Upper lobe of left lung (tissue), 4 donors: ENCODE measurements around the gene ACTL7B.
"Not testable (repeated sequence)": the region's sequence is repeated elsewhere in the genome, so short reads cannot be mapped to it uniquely, and the experiment has no call there.

Experiments
- CTCF ChIP-seq, 6 experiments: fragments of 450-650 bp in 4 of 6; fragments of 200-600 bp in 2 of 6; sonication (generic) in 2 of 6; IDR thresholded peaks; one replicate each; pipeline ENCODE4 v1.5.1; 2016 to 2019; ENCODE audit warnings: antibody characterized with exemption in 6 of 6
- POLR2A ChIP-seq, 4 donors: fragments of 450-650 bp; IDR thresholded peaks; one replicate each; pipeline ENCODE4 v1.5.1; 2016 to 2017; ENCODE audit warnings: antibody characterized with exemption in 4 of 4, mild to moderate bottlenecking in 2 of 4
- POLR2AphosphoS5 ChIP-seq, 2 donors: sonication (generic); formaldehyde crosslinking; IDR thresholded peaks; one replicate each; pipeline ENCODE4 v1.5.1; 2017; ENCODE audit warnings: antibody characterized with exemption in 2 of 2

- TF ChIP-seq CTCF, POLR2A, POLR2AphosphoS5 (IDR thresholded peaks at IDR 0.05): not testable (repeated sequence)
These were observed 43.4 kb upstream of the ACTL7B start for GRCh38 chr9:108899023-108899695.
